Heart left ventricle (tissue), 13 donors: ENCODE data around the gene PDCD6IP.
A peak's percentile ranks its signal among the peaks of the same experiment; 100 is the strongest.

ENCODE experiments used
- CTCF ChIP-seq, 12 donors: fragments of 200-600 bp; sonication (generic) in 4 of 12; IDR thresholded peaks; one replicate each; pipeline versions ENCODE4 v1.5.0 to v1.8.0; 2018 to 2022; ENCODE audit warnings: antibody characterized with exemption in 12 of 12, mild to moderate bottlenecking in 5 of 12
- POLR2A ChIP-seq, 2 donors: fragments of 450-650 bp; IDR thresholded peaks; one replicate each; pipeline ENCODE4 v1.6.1; 2017; ENCODE audit warnings: antibody characterized with exemption in 2 of 2, mild to moderate bottlenecking in 2 of 2, moderate library complexity in 2 of 2
- donor health status: ischemic (EF 13 %, LVEDD 7.1; RV severe dilation, severe dysfunction).
- donor health status: DM: no; HTN: yes; CAD: no.
- donor health status: DM: no; HTN: no; CAD: no.
- donor health status: ischemic (EF 25% LVEDD 6.9; RV normal size, moderate dysfunction).
- donor health status: ischemic (EF 25% LVEDD 5.7; RV mildly dilated, moderate dysfunction).
- donor health status: ischemic (EF 35%, LVEDD 5.7; RV mildly dilated, moderate dysfunction).
- donor health status: nonischemic (EF 11% LVEDD 7.7; RV severe dilation, severe dysfunction).
- donor health status: DM: yes; HTN: yes; CAD: no.
- donor health status: PGD.
- donor health status: ischemic (EF 29% LVEDD 5.4; RV normal size, mild dysfunction).
- donor health status: nonischemic (EF 23%, LVEDD 6.1; RV moderate dilation, normal function).

GRCh38 chr3:33915796-33916546 lies 117.5 kb downstream of the PDCD6IP start:
- TF ChIP-seq CTCF (IDR thresholded peaks at IDR 0.05), result peak in 10 of 12 donors; percentile 11 to 39 (median 32)
- TF ChIP-seq POLR2A (IDR thresholded peaks at IDR 0.05), result no peak
